GM18907 (cell line): ENCODE measurements around the gene DNAJC27.
"Not testable (repeated sequence)": the region's sequence is repeated elsewhere in the genome, so short reads cannot be mapped to it uniquely, and the experiment has no call there.

ENCODE experiments used
- ATAC-seq: cut with Tn5 transposase; IDR thresholded peaks from one replicate; pipeline ENCODE4 v1.9.1; 2021; ENCODE audit warnings: mild to moderate bottlenecking, moderate library complexity; ENCODE audit not compliant: unreplicated experiment

DNAJC27 gene

DNA sequence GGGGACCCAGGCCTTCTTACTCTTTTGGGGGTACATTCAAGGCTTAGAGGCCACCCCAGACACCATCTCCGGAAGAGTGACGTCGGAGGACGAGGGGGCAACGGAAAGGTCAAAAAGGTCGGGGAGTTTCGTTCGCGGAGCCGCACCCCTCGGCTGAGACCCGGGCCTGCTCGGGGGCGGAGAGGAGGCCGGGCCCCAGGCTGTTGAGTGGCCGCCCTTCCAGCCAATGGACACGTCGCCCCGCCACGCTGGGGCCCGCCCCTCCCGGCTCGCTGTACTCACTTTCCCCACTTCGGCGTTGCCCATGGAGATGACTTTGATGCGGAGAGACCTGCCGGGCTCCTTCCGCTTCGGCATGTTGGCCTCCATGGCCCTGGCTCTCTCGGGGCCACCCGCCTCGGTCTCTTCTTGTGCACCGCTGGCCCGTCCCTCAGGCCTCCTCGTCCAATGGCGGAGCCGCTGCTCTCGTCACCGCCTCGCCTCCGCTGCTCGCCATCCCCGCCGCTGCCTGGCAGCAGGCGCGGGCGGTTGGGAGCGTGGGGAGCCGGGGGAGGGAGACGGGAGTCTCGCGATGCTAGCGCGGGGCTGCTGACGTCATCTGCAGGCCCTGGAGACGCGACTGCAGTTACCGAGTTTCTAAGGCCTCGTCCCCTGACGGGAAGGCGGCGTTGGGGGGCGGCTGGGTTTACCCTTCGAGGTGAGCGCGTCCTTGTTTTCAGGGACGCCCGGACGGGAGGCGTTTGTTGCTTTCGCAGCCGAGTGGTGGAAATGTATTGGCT, at the start of gene DNAJC27:
DNAJC27 (minus strand) TSS at position 420 of the 779 bp plus-strand sequence; CDS start at position 369, 51 bp downstream.
- ATAC-seq: peak; percentile 95

DNA sequence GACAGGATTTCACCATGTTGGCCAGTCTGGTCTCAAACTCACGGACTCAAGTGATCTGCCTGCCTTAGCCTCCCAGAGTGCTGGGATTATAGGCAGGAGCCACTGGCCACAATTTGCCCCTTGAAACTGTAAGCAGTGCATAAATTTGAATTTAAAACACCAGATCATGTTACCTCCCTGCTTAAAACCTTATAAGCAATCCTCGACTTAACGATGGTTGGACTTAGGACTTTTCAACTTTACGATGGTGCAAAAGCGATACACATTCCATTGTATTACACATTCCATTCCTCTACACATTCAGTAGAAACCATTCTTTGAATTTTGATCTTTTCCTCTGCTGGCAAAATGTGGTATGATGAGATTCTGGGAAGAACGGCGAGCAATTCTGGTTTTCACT, 46.9 kb upstream of the DNAJC27 start:
- no peak for ATAC-seq

DNA sequence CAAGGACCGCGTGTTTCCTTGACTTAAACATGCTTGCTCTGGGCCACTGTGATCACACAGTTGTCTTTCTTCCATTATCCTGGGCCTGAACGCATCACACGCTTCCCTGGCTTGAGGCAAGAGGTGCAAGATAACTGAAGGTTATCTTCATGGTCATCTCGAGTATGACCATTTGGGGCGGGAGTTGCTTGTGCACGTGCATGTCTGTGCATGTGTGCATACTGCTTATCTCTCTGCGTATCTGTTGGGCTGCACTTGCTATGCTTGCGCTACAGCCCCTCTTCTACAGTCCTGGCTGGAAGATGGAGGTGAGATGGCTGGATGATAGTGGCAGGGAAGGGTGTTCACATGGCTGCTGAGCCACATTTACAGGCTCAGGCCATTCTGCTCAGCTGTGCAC, 42.9 kb upstream of the DNAJC27 start:
- ATAC-seq: no peak

DNA sequence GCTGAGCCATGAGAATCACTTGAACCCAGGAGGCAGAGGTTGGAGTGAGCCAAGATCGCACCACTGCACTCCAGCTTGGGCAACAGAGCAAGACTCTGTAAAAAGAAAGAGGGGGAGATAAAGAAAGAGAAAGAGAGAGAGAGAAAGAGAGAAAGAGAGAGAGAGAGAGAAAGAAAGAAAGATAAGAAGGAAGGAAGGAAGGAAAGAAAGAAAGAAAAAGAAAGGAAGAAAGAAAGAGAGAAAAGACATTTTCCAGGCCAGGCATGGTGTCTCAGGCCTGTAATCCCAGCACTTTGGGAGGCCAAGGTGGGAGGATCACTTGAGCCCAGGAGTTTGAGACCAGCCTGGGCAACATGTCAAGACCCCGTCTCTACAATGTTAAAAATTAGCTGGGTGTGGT, 39.6 kb upstream of the DNAJC27 start:
- ATAC-seq: not testable (repeated sequence)

DNA sequence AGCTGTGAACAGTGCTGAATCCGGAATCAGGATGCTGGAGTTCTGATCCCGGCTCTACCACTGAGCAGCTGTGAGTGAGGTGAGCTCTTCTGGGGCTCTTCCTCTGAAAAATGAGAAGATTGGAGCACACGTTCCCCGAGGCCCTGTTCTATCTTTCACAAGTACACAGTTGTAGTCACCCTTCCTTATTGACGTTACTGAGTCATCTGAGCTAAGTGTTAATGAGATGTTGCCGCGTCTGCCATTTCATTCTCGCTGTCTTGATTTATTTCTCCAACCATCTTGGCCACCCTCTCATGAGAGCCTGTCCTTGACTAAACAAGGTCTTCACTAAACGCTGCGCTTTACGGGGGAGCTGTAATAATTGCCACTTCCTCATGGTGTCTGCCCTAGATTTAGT, 38.2 kb upstream of the DNAJC27 start:
- no peak for ATAC-seq

DNA sequence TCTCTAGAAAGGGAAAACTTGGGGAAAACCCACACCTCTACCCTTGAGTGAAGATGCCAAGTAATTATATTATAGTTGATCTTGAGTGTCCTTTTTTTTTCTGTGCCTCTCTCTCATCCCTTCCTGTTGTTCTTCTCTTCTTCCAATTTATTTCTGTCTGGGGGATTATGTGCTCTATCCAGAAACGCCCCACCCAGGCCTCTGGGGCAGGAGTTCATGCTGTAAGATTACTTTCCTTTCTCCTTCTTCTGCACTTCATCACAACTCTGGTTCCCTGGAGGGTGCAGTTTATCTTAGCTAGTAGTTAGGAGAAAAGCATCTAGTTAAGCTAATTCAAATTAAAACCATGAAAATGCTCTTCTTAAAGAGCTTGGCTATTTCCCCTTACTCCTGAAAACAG, 30.3 kb upstream of the DNAJC27 start:
- no peak for ATAC-seq

DNA sequence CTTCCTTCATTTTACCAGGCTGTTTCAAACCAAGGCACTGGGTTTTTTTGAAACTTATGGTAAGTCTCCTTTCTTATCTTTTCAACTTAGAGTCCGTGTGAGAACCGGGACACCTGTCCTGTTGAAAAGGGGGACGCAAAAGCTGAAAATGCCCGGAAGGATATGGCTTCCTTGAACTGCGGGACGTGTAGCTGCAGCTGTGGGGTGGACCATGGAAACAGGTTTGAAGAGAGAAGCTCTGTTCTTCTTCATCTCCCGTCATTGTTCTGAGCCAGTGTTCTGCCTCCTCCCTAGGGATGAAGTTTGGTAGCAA, 29.5 kb upstream of the DNAJC27 start:
- ATAC-seq: no peak

DNA sequence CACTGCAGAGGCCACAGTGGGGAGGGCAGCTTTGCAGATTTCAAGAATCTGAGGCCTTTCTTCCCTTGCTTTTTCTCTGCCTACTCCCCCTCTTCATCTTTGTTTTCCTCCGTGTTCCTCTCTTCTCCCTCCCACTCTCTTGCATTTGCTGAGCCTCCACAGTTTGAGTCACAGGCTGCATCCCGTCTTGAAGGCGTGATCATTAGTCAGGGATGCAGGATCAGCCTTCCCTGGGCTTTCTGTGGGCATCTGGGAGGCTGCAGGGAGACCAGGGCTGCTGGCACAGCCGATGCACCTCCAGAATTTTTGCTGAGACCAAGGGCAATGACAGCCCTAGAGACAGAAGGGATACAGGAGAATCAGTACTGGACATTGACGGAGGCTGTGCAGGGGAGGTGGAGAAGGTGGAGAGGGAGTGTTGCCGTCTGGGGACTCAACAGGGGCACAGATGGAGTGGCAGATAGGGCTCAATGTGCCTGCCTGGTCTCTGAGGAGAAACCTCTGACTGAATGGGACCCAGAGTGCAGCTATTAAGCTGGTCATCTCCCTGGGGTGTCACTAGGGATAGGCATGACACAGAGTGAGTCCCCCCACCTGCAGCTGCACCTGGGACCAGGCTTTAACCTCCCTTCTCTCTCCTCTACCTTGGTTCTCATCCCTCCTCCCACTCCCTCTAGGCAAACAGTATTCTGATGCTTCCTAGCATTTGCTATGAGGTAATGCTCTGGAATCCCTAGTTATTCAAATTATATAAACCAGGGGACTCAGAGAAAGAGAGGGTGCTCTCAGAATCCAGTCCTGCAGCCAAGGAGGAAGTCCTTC, 29.0 kb upstream of the DNAJC27 start:
- ATAC-seq: no peak

DNA sequence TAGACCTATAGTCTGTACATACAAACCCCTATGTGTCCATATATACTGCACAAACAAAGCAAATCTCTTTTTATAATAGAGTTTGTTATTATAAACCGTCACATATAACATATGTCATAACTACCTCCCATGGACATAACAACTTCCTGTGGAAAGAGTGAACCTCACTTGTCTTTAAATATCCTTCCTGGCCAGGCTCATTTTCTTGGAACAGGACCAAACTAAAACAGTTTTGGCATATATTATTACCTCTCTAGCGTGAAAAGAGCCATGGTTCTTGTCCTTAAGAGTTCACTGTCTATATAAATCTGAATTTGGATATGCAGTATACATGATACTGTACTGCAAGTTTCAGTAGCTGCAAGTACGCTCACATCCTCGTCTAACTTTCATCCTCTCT, 28.3 kb upstream of the DNAJC27 start:
- ATAC-seq: no peak

DNA sequence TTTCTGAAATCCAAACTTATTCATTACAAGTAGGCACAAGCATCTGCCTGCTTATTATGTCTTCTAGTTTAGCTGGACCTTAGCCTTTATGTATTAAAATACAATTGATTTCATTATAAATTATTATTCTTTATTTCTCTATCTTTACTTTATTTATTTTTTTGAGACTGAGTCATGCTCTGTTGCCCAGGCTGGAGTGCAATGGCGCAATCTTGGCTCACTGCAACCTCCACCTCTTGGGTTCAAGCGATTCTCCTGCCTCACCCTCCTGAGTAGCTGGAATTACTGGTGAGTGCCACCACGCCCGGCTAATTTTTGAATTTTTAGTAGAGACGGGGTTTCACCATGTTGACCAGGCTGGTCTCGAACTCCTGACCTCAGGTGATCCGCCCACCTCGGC, 27.3 kb upstream of the DNAJC27 start:
- not testable (repeated sequence) for ATAC-seq

DNA sequence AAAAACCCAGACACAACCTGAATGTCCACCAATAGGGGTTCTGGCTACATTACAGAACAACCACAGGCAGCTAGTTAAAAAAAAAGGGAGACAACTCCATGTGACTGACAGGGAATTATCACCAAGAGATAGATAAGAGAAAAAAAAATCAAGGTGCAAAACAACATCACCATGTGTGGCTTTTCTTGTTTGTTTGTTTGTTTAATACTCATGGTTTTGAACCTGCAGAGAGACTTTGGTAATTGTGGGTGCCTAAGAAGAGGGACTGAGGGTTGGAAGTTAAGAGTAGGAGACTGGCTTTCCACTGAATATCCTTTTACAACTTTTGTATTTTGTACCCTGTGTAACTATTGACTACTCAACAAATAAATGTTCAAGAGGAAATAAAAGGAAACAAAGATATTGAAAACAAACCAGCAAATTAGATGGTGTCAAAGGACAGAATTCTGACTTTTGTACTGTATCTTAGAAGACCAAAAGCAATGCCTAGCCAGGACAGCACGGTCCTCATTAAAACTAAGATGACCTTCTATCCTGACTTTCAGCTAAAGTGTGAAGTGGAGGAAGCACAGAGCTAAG, 22.5 kb upstream of the DNAJC27 start:
- ATAC-seq: no peak

DNA sequence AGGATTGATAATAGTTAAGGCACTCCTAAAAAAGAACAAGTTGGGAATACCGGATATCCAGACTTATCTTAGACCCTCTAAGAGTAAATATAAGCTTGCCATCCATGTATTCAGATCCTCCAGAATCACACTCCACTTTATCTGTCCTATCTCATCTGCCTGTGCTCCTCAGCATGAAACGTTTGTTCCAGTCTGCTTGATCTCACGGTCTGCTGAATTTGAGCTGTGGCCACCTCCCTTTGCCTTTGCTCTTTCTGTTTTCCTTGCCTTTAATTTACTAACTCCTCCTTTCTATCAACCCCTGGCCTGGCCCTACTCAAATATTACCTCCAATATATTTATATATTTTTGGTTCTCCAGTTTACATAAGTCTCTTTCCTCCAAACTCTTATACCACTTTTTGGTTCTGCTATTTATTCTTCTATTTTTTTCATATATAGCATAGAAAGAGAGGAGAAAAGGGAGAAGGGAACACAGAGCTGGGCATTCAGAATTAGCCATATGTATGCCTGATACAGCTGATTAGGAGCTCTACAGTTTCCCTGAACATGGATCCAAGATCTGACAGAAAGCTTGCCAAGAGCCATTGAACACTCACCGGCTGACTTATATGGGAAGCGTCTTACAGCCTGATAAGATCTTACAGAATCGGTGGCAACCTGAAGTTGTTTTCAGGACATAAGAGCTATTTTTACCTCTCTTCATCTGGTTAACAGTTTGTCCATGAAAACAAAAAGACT, 21.8 kb upstream of the DNAJC27 start:
- ATAC-seq: no peak

DNA sequence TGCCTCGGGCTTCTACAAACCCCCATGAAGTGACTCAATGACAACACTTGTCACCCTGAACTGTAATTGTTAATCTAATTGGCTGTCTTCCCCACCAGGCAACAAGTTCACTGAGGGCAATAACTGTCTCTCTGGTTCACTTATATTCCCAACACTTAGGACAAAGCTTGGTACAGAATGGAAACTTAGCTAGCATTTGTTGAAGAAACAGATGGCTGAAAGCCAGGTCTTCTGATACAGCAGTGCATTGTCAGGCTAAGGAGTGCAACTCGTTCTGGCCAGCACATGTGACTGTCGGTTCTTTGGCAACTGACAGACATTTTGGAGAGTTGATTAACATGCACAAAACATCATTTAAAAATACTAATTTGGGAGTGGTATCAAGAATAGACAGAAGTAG, 14.6 kb upstream of the DNAJC27 start:
- no peak for ATAC-seq

DNA sequence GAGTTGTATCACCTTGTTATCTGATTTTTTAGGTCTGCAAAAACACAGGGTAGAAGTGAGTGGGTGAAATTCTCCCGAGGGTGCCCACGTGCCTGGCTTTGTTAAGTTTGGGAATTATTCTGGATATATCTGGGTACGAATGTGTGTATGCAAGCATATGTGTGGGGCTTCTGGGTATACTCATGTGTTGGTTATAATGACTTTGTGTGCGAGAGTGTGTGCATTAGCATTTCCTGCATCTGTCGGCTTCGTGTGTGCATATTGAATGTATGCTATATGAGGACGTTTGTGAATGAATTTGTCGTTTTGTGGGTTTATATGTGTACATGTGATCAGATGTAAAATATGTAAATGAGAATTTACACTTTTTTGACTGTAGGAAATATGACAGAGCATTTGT, 13.8 kb upstream of the DNAJC27 start:
- no peak for ATAC-seq

DNA sequence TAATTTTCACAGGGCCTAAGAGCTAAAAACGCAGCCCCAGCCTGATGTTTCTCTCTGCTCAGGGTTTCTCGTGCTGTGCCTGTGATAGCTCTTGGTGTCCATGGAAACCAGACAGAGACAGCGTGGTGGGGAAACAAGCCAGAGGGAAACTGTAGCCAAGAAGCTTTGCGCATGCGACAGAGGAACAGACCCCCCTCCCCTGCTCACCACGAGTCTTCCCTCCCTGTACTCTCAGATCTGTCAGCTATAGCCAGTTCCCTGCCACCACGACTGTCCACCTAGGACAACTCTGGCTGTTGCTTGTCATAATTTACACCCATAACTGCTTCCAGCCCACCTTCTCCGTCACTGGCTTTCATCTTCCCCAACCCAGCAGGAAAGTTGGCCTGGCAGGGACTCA, 13.2 kb upstream of the DNAJC27 start:
- ATAC-seq: no peak

DNA sequence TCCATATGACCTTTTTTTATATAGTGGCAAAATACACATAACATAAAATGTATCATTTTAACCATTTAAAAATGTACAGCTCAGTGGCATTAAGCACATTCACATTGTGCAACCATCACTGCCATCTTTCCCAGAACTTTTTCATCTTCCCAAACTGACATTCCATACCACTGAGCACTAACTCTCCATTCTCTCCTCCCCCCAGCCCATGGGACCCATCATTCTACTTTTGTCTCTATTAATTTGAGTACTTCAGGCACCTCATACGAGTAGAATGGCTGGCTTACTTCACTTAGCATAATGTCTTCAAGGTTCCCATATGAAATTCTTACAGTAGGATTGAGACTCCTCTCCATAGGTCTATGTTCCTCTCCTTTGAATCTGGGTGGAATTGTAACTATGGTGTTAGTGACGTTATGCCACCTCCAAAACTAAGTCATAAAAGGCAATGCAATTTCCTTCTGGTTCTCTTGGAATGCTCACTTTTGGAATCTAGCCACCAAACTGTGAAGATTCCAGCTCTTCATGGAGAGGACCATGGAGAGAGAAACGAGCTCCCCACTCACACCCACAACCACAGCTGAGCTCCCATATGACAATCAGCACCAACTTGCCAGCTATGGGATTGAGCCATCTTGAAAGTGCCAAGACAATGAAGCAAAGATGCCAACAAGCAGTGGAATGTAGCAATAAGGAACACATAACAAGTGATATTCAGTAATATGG, 9.8 kb upstream of the DNAJC27 start:
- ATAC-seq: no peak

DNA sequence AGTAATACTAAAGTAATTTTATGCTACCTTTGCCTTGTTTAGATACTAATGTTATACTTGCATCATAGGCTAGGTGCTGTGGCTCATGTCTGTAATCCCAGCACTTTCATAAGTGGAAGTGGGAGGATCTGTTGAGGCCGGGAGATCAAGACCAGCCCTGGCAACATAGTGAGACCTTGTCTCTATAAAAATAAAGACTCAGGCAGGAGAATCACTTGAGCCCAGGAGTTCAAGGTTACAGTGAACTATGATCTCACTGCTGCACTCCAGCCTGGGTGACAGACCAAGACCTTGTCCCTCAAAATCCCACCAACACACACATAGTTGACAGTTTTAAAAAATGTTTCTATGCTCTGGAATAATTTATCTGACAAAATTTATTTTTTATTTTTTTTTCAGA, 6.9 kb upstream of the DNAJC27 start:
- ATAC-seq: no peak

DNA sequence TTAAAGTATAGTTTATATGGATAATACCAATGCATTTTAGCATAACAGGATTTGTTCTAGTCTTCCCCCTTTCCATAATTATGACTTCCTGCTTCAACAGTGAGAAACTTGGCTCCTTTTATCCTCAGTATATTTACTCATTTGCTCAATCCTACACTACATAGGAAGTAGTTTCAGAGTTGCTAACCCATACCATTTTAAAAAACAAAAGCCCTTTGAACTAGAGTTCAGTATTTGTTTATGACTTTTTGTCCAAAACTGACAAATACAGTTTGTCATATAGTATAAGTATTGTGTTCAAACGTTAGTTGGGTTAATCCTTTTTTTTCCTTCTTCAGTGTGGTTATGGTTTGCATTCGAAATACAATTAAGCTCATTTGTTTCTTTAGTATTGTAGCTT, 5.9 kb upstream of the DNAJC27 start:
- no peak for ATAC-seq

DNA sequence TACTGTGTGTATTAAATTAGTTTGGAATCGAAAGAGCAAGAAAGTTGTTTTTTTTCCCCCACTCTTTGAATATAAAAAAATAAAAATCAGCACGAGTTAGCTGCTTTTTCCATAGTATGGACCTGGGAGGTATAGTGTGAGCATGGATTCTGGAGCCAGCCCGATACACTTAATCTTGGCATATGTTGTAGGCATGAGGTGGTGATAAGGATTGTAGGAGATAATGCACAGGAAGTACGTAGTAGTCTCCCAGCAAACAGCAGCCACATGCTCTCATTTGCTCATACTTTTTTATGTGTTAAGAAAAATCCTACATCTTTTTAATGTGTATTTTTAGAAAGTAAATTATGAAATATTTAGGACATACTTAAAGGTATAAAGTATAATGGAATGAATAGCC, 2.1 kb upstream of the DNAJC27 start:
- ATAC-seq: no peak

DNA sequence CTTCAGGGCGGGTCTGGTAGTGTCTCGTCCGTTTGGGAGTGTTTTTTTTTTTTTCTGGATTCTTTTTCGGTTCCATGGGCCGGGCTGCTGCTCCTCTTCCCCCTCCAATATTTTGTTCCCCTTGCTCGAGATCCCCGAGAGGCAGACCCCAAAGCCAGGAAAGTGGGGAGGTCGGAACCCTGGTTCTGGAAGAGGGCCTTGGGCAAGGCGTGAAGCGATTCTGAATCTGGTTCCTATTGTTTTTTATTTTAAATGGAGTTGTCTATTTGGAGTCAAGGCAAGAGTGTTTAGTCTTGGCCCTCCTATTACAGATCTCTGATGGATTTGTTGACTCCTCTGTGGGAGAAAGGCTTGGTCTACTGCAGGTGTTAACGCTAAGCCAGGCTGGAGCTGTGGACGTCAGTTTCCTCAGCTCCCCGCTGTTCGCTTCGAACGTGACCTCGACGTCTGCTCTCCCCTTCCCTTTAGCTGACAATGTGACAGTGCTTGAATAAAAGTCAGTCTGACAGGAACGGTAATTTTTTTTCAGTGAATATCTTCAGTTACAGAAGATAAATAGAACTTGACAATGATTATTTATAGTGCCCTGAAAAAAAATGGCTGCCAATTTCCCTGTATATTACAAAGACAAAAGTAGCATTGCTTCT, 683 bp upstream of the DNAJC27 start:
- peak; percentile 2 for ATAC-seq

DNA sequence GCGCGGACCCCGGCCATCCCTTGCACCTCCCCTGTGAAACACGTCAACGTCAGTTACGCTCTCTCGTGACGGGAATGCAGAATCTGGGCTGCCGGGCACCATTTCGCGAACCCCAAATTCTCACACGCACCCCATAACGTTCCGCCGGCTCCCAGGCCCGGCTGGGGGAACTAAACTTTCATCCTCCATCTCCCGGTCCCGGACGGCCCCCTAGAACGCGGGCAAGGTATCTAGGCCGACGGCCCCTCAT, 544 bp downstream of the DNAJC27 start:
- ATAC-seq: peak; percentile 1
